Adrenal gland (tissue), 12 donors: ENCODE results near the gene PTPRF. TPM values are rescaled to one million over a fixed set of nuclear protein-coding genes. Genes with fewer than 3 reads are reported as not detected.

Experiments used
- DNase-seq, 7 donors: peaks; one replicate each; pipeline ENCODE4 v3.0.0-alpha.2; 2019 to 2020
- H3K27ac ChIP-seq, 5 donors: fragments of 200-600 bp; sonication (generic) in 4 of 5; 1 replicate in 3 of 5; 2 replicates in 2 of 5; pipeline versions ENCODE4 v1.5.1 to v1.8.0; 2016 to 2020; ENCODE audit warnings: mild to moderate bottlenecking in 1 of 5
- H3K27me3 ChIP-seq: fragments of 200-600 bp; 2 replicates; pipeline ENCODE4 v1.8.0; 2021
- H3K36me3 ChIP-seq, 2 donors: fragments of 200-600 bp; replicated peaks in 1 of 2; 1 replicate in 1 of 2; 2 replicates in 1 of 2; pipeline versions ENCODE4 v1.5.1 to v1.8.0; 2018 to 2022
- H3K4me1 ChIP-seq, 2 donors: fragments of 200-600 bp; replicated peaks in 1 of 2; 1 replicate in 1 of 2; 2 replicates in 1 of 2; pipeline versions ENCODE4 v1.5.1 to v1.8.0; 2018 to 2021
- H3K4me3 ChIP-seq, 4 donors: fragments of 200-600 bp; sonication (generic) in 3 of 4; one replicate each; pipeline ENCODE4 v1.5.1; 2016 to 2018
- H3K9me3 ChIP-seq, 3 donors: fragments of 200-600 bp; sonication (generic) in 1 of 3; replicated peaks in 1 of 3; 1 replicate in 2 of 3; 2 replicates in 1 of 3; pipeline versions ENCODE4 v1.5.1 to v1.8.0; 2016 to 2021
- CTCF ChIP-seq, 6 experiments: fragments of 450-650 bp in 4 of 6; fragments of 200-600 bp in 2 of 6; sonication (generic) in 1 of 6; IDR thresholded peaks; 1 replicate in 5 of 6; 2 replicates in 1 of 6; pipeline versions ENCODE4 v1.5.1 to v1.8.0; 2016 to 2021; ENCODE audit warnings: antibody characterized with exemption in 6 of 6, mild to moderate bottlenecking in 2 of 6, moderate library complexity in 1 of 6
- POLR2A ChIP-seq, 2 donors: fragments of 450-650 bp; IDR thresholded peaks; one replicate each; pipeline ENCODE4 v1.6.1; 2017; ENCODE audit warnings: antibody characterized with exemption in 2 of 2, mild to moderate bottlenecking in 2 of 2, moderate library complexity in 1 of 2
- WGBS, 4 donors: extraction: QIAGEN DNeasy Blood & Tissue Kit in 2 of 4; methylation state at CpG; one replicate each; pipeline versions ENCODE4 v1.1.5 to v1.1.7; 2013 to 2017; 5-methylcytosine and 5-hydroxymethylcytosine counted together
- intact Hi-C, 2 donors: fragments of 100-400 bp; cut with DNase I; formaldehyde crosslinking; loops; one replicate each; pipeline versions ENCODE4 v1.14.1 to v1.15.0; 2022 to 2023
- polyA plus RNA-seq, 3 donors: library from polyadenylated mRNA; stranded (reverse); fragments of 200-250 nt in 2 of 3; fragments of 350-450 nt in 1 of 3; fragmentation: Illumina TruSeq in 1 of 3; extraction: RNeasy Lipid Tissue Mini Kit (QIAGEN cat#74804) in 1 of 3; gene quantifications; one replicate each; pipeline ENCODE4 v1.2.3, GENCODE V29; 2013 to 2014
- total RNA-seq, 9 donors: library from RNA; depleted of rRNA in 4 of 9; stranded (reverse); fragments of >200 nt in 4 of 9; fragments of 120-200 nt in 1 of 9; fragmentation: NEBNext Ultra II Directional in 1 of 9; extraction: Animal tissue kit (Norgen Biotek cat#: 25700) in 1 of 9; gene quantifications; one replicate each; pipeline versions ENCODE4 v1.1.0 to v1.2.4, GENCODE V29; 2013 to 2023
- donor health status: healthy with polysubstance abuse.
- donor health status: Bipolar disorder and iron deficiency.
- donor health status: DM: yes; HTN: yes; CAD: no.
- donor health status: DM: no; HTN: no; CAD: no.
- donor health status: DM: no; HTN: no; CAD: no.
- donor health status: DM: yes; HTN: yes; CAD: no.

The PTPRF gene
- total and polyA plus RNA-seq, 12 donors: 9.2 to 92.0 (median 30.1) TPM

- WGBS, 4 donors: 94 to 97% methylated on average over 11 of the region's 11 CpGs; no CpG with 5 or more reads in 2 of the 4 donors
- Histone ChIP-seq H3K36me3 (no peaks in the 10 kb centered on the region), H3K9me3 (no peaks in the 10 kb centered on the region), H3K27me3 (no peaks in the 10 kb centered on the region), H3K27ac (no peak overlapping the region), H3K4me3 (no peak overlapping the region), H3K4me1 (no peaks in the 10 kb centered on the region)
- no peak for DNase-seq
- intact Hi-C loops: no loop called here
- TF ChIP-seq CTCF (IDR thresholded peaks at IDR 0.05) (no peak), POLR2A (IDR thresholded peaks at IDR 0.05) (no peak)
Observed at GRCh38 chr1:43598622-43599021, 67.9 kb downstream of the PTPRF start.

- DNase-seq: no peak
- no peak for TF ChIP-seq CTCF (IDR thresholded peaks at IDR 0.05)
- TF ChIP-seq POLR2A (IDR thresholded peaks at IDR 0.05): no peak
- no peaks in the 10 kb centered on the region for H3K9me3 ChIP-seq
- WGBS, 4 donors: 89 to 95% (median 91%) methylated on average over 11 to 19 of the region's 19 CpGs
- no peak overlapping the region for H3K27ac ChIP-seq
- H3K4me3 ChIP-seq: no peak overlapping the region
- intact Hi-C loops: no loop called here
- no peaks in the 10 kb centered on the region for H3K36me3 ChIP-seq
- H3K27me3 ChIP-seq: no peaks in the 10 kb centered on the region
- no peaks in the 10 kb centered on the region for H3K4me1 ChIP-seq
Observed at GRCh38 chr1:43600033-43601020, 69.6 kb downstream of the PTPRF start.

GRCh38 chr1:43602990-43603389 is 72.3 kb downstream of the PTPRF start:
- no peak overlapping the region for H3K4me3 ChIP-seq
- DNase-seq: no peak
- no peaks in the 10 kb centered on the region for H3K4me1 ChIP-seq
- no peak for TF ChIP-seq POLR2A (IDR thresholded peaks at IDR 0.05)
- no peak overlapping the region for H3K27ac ChIP-seq
- H3K9me3 ChIP-seq: no peaks in the 10 kb centered on the region
- peaks cover 0 to 11% of the 10 kb centered on the region in 2 donors for H3K36me3 ChIP-seq
- no peaks in the 10 kb centered on the region for H3K27me3 ChIP-seq
- WGBS, 4 donors: 81 to 92% (median 91%) methylated on average over 8 to 10 of the region's 10 CpGs
- intact Hi-C loops: no loop called here

GRCh38 chr1:43604192-43604591 is 73.5 kb downstream of the PTPRF start:
- Histone ChIP-seq H3K4me3 (no peak overlapping the region), H3K4me1 (peaks cover 6 to 8% of the 10 kb centered on the region in 2 donors), H3K9me3 (no peaks in the 10 kb centered on the region), H3K27ac (no peak overlapping the region), H3K27me3 (no peaks in the 10 kb centered on the region), H3K36me3 (peaks cover 0 to 11% of the 10 kb centered on the region in 2 donors)
- WGBS, 4 donors: 89 to 97% (median 93%) methylated on average over 3 to 5 of the region's 5 CpGs
- no peak for TF ChIP-seq POLR2A (IDR thresholded peaks at IDR 0.05)
- no peak for TF ChIP-seq CTCF (IDR thresholded peaks at IDR 0.05)
- intact Hi-C loops: no loop called here
- DNase-seq: no peak
